Neural cell (in vitro differentiated cells): Measurements from ENCODE around the gene TYMP. TPM values are rescaled to one million over a fixed set of nuclear protein-coding genes. Genes with fewer than 3 reads are reported as not detected.

Experiments
- H2AFZ ChIP-seq: fragments of 200-600, 300-800 bp; sonication (generic), shearing (Covaris generic); 2 replicates; pipeline ENCODE4 v1.6.0; 2014; ENCODE audit warnings: low read depth, mild to moderate bottlenecking, antibody characterized with exemption, low read length, moderate library complexity
- H3F3A ChIP-seq: fragments of 200-600 bp; shearing (Covaris generic); 2 replicates; pipeline ENCODE4 v1.6.1; 2016; ENCODE audit warnings: mild to moderate bottlenecking, moderate library complexity, mixed read lengths, antibody characterized with exemption, low read length; ENCODE audit not compliant: insufficient read depth, poor library complexity, severe bottlenecking
- H3K27ac ChIP-seq: fragments of 200-600, 300-800 bp; sonication (generic), shearing (Covaris generic); 2 replicates; pipeline ENCODE4 v1.5.1; 2014; ENCODE audit warnings: mild to moderate bottlenecking, low read length, moderate library complexity
- H3K27me3 ChIP-seq: fragments of 300-800, 200-600 bp; sonication (generic), shearing (Covaris generic); 2 replicates; pipeline ENCODE4 v1.6.0; 2014; ENCODE audit warnings: mild to moderate bottlenecking, low read depth, low read length, moderate library complexity; ENCODE audit not compliant: insufficient read depth
- H3K36me3 ChIP-seq: fragments of 300-800, 200-600 bp; sonication (generic), shearing (Covaris generic); 2 replicates; pipeline ENCODE4 v1.5.1; 2014; ENCODE audit warnings: mild to moderate bottlenecking, antibody characterized with exemption, low read length, moderate library complexity; ENCODE audit not compliant: insufficient read depth
- H3K4me2 ChIP-seq: fragments of 300-800, 200-600 bp; sonication (generic), shearing (Covaris generic); 2 replicates; pipeline ENCODE4 v1.6.0; 2014; ENCODE audit warnings: mild to moderate bottlenecking, low read length
- H3K4me3 ChIP-seq: fragments of 300-800, 200-600 bp; sonication (generic), shearing (Covaris generic); 2 replicates; pipeline ENCODE4 v1.5.1; 2014; ENCODE audit warnings: mild to moderate bottlenecking, low read length, moderate library complexity
- H3K79me2 ChIP-seq: fragments of 200-600 bp; shearing (Covaris generic); replicated peaks from 2 replicates; pipeline ENCODE4 v1.6.0; 2014; ENCODE audit warnings: mild to moderate bottlenecking, low read length, moderate library complexity; ENCODE audit not compliant: insufficient read depth
- H3K9ac ChIP-seq: fragments of 300-800, 200-600 bp; sonication (generic), shearing (Covaris generic); 2 replicates; pipeline ENCODE4 v1.6.1; 2016; ENCODE audit warnings: mild to moderate bottlenecking, low read length, mixed read lengths
- H3K9me2 ChIP-seq: fragments of 200-600 bp; shearing (Covaris generic); 2 replicates; pipeline ENCODE4 v1.6.1; 2016; ENCODE audit warnings: mild to moderate bottlenecking, low read length, mixed read lengths; ENCODE audit not compliant: insufficient read depth
- H3K9me3 ChIP-seq: fragments of 200-600, 300-800 bp; sonication (generic), shearing (Covaris generic); 2 replicates; pipeline ENCODE4 v1.6.1; 2016; ENCODE audit warnings: mild to moderate bottlenecking, mixed run types, low read length, moderate library complexity, mixed read lengths
- H4K20me1 ChIP-seq: fragments of 200-600 bp; shearing (Covaris generic); 2 replicates; pipeline ENCODE4 v1.6.1; 2016; ENCODE audit warnings: mild to moderate bottlenecking, mixed run types; ENCODE audit not compliant: insufficient read depth
- EP300 ChIP-seq: fragments of 450-650 bp; conservative IDR thresholded peaks from 2 replicates; pipeline ENCODE4 v1.6.1; 2014; ENCODE audit warnings: antibody characterized with exemption, mild to moderate bottlenecking, moderate library complexity; ENCODE audit not compliant: poor library complexity, severe bottlenecking
- EZH2 ChIP-seq: fragments of 200-600, 300-800 bp; shearing (Covaris generic), sonication (generic); IDR thresholded peaks from 2 replicates; pipeline ENCODE4 v1.6.1; 2014; ENCODE audit warnings: antibody characterized with exemption, low read length, borderline replicate concordance, mild to moderate bottlenecking; ENCODE audit not compliant: insufficient read depth, poor library complexity, severe bottlenecking
- MXI1 ChIP-seq: fragments of 450-650 bp; conservative IDR thresholded peaks from 2 replicates; pipeline ENCODE4 v1.6.1; 2014; ENCODE audit warnings: antibody characterized with exemption, mild to moderate bottlenecking; ENCODE audit not compliant: poor library complexity, severe bottlenecking
- POLR2AphosphoS5 ChIP-seq: IDR thresholded peaks from 2 replicates; pipeline ENCODE4 v1.6.1; 2012
- RAD21 ChIP-seq: fragments of 450-650 bp; conservative IDR thresholded peaks from 2 replicates; pipeline ENCODE4 v1.6.1; 2014; ENCODE audit warnings: antibody characterized with exemption, mild to moderate bottlenecking, moderate library complexity
- REST ChIP-seq: IDR thresholded peaks from 2 replicates; pipeline ENCODE4 v1.6.1; 2012; ENCODE audit warnings: borderline replicate concordance
- SMC3 ChIP-seq: fragments of 450-650 bp; conservative IDR thresholded peaks from 2 replicates; pipeline ENCODE4 v1.6.1; 2014; ENCODE audit warnings: antibody characterized with exemption, mild to moderate bottlenecking, moderate library complexity; ENCODE audit not compliant: poor library complexity
- TAF1 ChIP-seq: IDR thresholded peaks from 2 replicates; pipeline ENCODE4 v1.6.1; 2012; ENCODE audit warnings: low read depth
- polyA plus RNA-seq: library from polyadenylated mRNA; depleted of rRNA; stranded (reverse); fragments of >200 nt; gene quantifications from 2 replicates; pipeline ENCODE4 v1.2.3, GENCODE V29; 2014
- TF ChIP-seq, protein P1 (sequence below): fragments of 450-650 bp; IDR thresholded peaks from 2 replicates; pipeline ENCODE4 v1.5.1; 2014; ENCODE audit warnings: antibody characterized with exemption, mild to moderate bottlenecking, moderate library complexity; ENCODE audit not compliant: poor library complexity, severe bottlenecking

The TYMP gene
- polyA plus RNA-seq, 1 donor from 2014 or later = 0.87 TPM

GRCh38 chr22:50485221-50486131, 44.3 kb downstream of the TYMP start:
- no peak overlapping the region for H3K4me2 ChIP-seq
- no peaks in the 10 kb centered on the region for H3K9me3 ChIP-seq
- H3K9ac ChIP-seq = no peak overlapping the region
- TF ChIP-seq RAD21 = no peak
- TF ChIP-seq SMC3 = no peak
- no peak for TF ChIP-seq POLR2AphosphoS5
- no peak for TF ChIP-seq EP300
- no peak for TF ChIP-seq TAF1
- TF ChIP-seq REST = no peak
- TF ChIP-seq, protein P1, sequence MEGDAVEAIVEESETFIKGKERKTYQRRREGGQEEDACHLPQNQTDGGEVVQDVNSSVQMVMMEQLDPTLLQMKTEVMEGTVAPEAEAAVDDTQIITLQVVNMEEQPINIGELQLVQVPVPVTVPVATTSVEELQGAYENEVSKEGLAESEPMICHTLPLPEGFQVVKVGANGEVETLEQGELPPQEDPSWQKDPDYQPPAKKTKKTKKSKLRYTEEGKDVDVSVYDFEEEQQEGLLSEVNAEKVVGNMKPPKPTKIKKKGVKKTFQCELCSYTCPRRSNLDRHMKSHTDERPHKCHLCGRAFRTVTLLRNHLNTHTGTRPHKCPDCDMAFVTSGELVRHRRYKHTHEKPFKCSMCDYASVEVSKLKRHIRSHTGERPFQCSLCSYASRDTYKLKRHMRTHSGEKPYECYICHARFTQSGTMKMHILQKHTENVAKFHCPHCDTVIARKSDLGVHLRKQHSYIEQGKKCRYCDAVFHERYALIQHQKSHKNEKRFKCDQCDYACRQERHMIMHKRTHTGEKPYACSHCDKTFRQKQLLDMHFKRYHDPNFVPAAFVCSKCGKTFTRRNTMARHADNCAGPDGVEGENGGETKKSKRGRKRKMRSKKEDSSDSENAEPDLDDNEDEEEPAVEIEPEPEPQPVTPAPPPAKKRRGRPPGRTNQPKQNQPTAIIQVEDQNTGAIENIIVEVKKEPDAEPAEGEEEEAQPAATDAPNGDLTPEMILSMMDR = no peak
- TF ChIP-seq MXI1 = no peak
- no peak for TF ChIP-seq EZH2
- H3K4me3 ChIP-seq = no peak overlapping the region
- no peak overlapping the region for H3K27ac ChIP-seq
- peaks cover 23% of the 10 kb centered on the region for H3K27me3 ChIP-seq
- H4K20me1 ChIP-seq = no peaks in the 10 kb centered on the region
- no peaks in the 10 kb centered on the region for H3K79me2 ChIP-seq
- H3F3A ChIP-seq = no peaks in the 10 kb centered on the region
- no peaks in the 10 kb centered on the region for H3K9me2 ChIP-seq
- no peak overlapping the region for H2AFZ ChIP-seq
- no peaks in the 10 kb centered on the region for H3K36me3 ChIP-seq

- H3K79me2 ChIP-seq = no peaks in the 10 kb centered on the region
- H3K4me3 ChIP-seq = no peak overlapping the region
- no peak overlapping the region for H3K9ac ChIP-seq
- H3K36me3 ChIP-seq = no peaks in the 10 kb centered on the region
- no peaks in the 10 kb centered on the region for H3K9me3 ChIP-seq
- TF ChIP-seq TAF1 (no peak), MXI1 (no peak), POLR2AphosphoS5 (no peak), REST (no peak), SMC3 (no peak)
- peaks cover 32% of the 10 kb centered on the region for H3K27me3 ChIP-seq
- H4K20me1 ChIP-seq = no peaks in the 10 kb centered on the region
- H3K9me2 ChIP-seq = no peaks in the 10 kb centered on the region
- H3F3A ChIP-seq = no peaks in the 10 kb centered on the region
- no peak overlapping the region for H3K4me2 ChIP-seq
- no peak overlapping the region for H2AFZ ChIP-seq
- no peak overlapping the region for H3K27ac ChIP-seq
Observed at GRCh38 chr22:50483977-50484853, 45.6 kb downstream of the TYMP start.
